ENCODE results near the gene PHKG1.
"Not testable (repeated sequence)": the region's sequence is repeated elsewhere in the genome, so short reads cannot be mapped to it uniquely, and the experiment has no call there.

The PHKG1 gene

GRCh38 chr7:56099653-56100052 is 6.9 kb upstream of the PHKG1 start:
- POLR2A ChIA-PET: no interaction called here
- no peak for TF ChIP-seq L3MBTL2 (conservative IDR thresholded peaks at IDR 0.05)
- TF ChIP-seq PKNOX1 (IDR thresholded peaks at IDR 0.05): no peak
- no peak for TF ChIP-seq LEF1 (IDR thresholded peaks at IDR 0.05; ENCODE audit: borderline replicate concordance)
- no peak for TF ChIP-seq TARDBP (IDR thresholded peaks at IDR 0.05)
- TF ChIP-seq ZNF384 (IDR thresholded peaks at IDR 0.05): no peak
- no peak for TF ChIP-seq HDGF (IDR thresholded peaks at IDR 0.05; ENCODE audit: borderline replicate concordance)
- no peak for TF ChIP-seq FOXM1 (IDR thresholded peaks at IDR 0.05; ENCODE audit: borderline replicate concordance)
- TF ChIP-seq ARNT (IDR thresholded peaks at IDR 0.05): no peak
- no peak for TF ChIP-seq NFRKB (IDR thresholded peaks at IDR 0.05)
- TF ChIP-seq ELF4 (IDR thresholded peaks at IDR 0.05): no peak
- TF ChIP-seq FOXK2 (IDR thresholded peaks at IDR 0.05): no peak
- no peak for TF ChIP-seq SUZ12 (IDR thresholded peaks at IDR 0.05)
- no peak for TF ChIP-seq SP1 (IDR thresholded peaks at IDR 0.05)
- TF ChIP-seq CTBP1 (IDR thresholded peaks at IDR 0.05; ENCODE audit: borderline replicate concordance): no peak
- no peak for TF ChIP-seq FOXA1 (IDR thresholded peaks at IDR 0.05)
- TF ChIP-seq BHLHE40 (IDR thresholded peaks at IDR 0.05; ENCODE audit: borderline replicate concordance): no peak
- CTCF ChIA-PET: no interaction called here
- DNase-seq (ENCODE audit: extremely low spot score): no peak

GRCh38 chr7:56098187-56099008 is 5.6 kb upstream of the PHKG1 start:
- DNase-seq (ENCODE audit: extremely low spot score); POLR2A ChIA-PET: not testable (repeated sequence)
- CTCF ChIA-PET: interaction anchor here (0.7 kb wide), 1 partner anchor 81 kb away, joined by 3 read pairs; no protein-coding TSS in a partner anchor

GRCh38 chr7:56097700-56098099 is 4.9 kb upstream of the PHKG1 start:
- DNase-seq (ENCODE audit: extremely low spot score): no peak
- POLR2A ChIA-PET: no interaction called here
- CTCF ChIA-PET: interaction anchor here (0.7 kb wide), 1 partner anchor 80 kb away, joined by 3 read pairs; no protein-coding TSS in a partner anchor
- TF ChIP-seq CTBP1 (IDR thresholded peaks at IDR 0.05; ENCODE audit: borderline replicate concordance) (no peak), FOXK2 (IDR thresholded peaks at IDR 0.05) (no peak), SP1 (IDR thresholded peaks at IDR 0.05) (no peak), TARDBP (IDR thresholded peaks at IDR 0.05) (no peak), ELF4 (IDR thresholded peaks at IDR 0.05) (no peak), HDGF (IDR thresholded peaks at IDR 0.05; ENCODE audit: borderline replicate concordance) (no peak), LEF1 (IDR thresholded peaks at IDR 0.05; ENCODE audit: borderline replicate concordance) (no peak), BHLHE40 (IDR thresholded peaks at IDR 0.05; ENCODE audit: borderline replicate concordance) (no peak), ARNT (IDR thresholded peaks at IDR 0.05) (no peak), FOXA1 (IDR thresholded peaks at IDR 0.05) (no peak), NFRKB (IDR thresholded peaks at IDR 0.05) (no peak), L3MBTL2 (conservative IDR thresholded peaks at IDR 0.05) (no peak), SUZ12 (IDR thresholded peaks at IDR 0.05) (no peak), ZNF384 (IDR thresholded peaks at IDR 0.05) (no peak)

- ChIA-PET POLR2A (interaction anchor here (0.7 to 1.0 kb wide), 2 partner anchors 14 kb away, joined by 5 read pairs; partner anchors contain the start of gene CHCHD2), CTCF (interaction anchor here (1.5 kb wide), 1 partner anchor 17 kb away, joined by 4 read pairs; no protein-coding TSS in a partner anchor)
- not testable (repeated sequence) for DNase-seq (ENCODE audit: extremely low spot score)
These were observed 364 bp downstream of the PHKG1 start for GRCh38 chr7:56092388-56092787.

- POLR2A ChIA-PET: interaction anchor here (0.7 kb wide), 1 partner anchor 15 kb away, joined by 5 read pairs; the partner anchor contains the start of gene CHCHD2
- CTCF ChIA-PET: no interaction called here
- TF ChIP-seq NFRKB (IDR thresholded peaks at IDR 0.05): no peak
- no peak for TF ChIP-seq FOXA1 (IDR thresholded peaks at IDR 0.05)
- TF ChIP-seq BHLHE40 (IDR thresholded peaks at IDR 0.05; ENCODE audit: borderline replicate concordance): no peak
- no peak for TF ChIP-seq CTBP1 (IDR thresholded peaks at IDR 0.05; ENCODE audit: borderline replicate concordance)
- no peak for TF ChIP-seq FOXM1 (IDR thresholded peaks at IDR 0.05; ENCODE audit: borderline replicate concordance)
- TF ChIP-seq SP1 (IDR thresholded peaks at IDR 0.05): no peak
- TF ChIP-seq FOXK2 (IDR thresholded peaks at IDR 0.05): no peak
- no peak for TF ChIP-seq ARNT (IDR thresholded peaks at IDR 0.05)
- no peak for TF ChIP-seq TARDBP (IDR thresholded peaks at IDR 0.05)
These were observed 1.2 kb downstream of the PHKG1 start for GRCh38 chr7:56091591-56091990.

GRCh38 chr7:56087445-56087844 is 5.3 kb downstream of the PHKG1 start:
- ChIA-PET POLR2A (interaction anchor here (0.6 to 1.2 kb wide), 2 partner anchors 19 to 721 kb away, joined by 3 to 4 read pairs; partner anchors contain the start of gene CHCHD2), CTCF (no interaction called here)
- TF ChIP-seq CTBP1 (IDR thresholded peaks at IDR 0.05; ENCODE audit: borderline replicate concordance) (no peak), HDGF (IDR thresholded peaks at IDR 0.05; ENCODE audit: borderline replicate concordance) (no peak), SP1 (IDR thresholded peaks at IDR 0.05) (no peak), ZNF384 (IDR thresholded peaks at IDR 0.05) (no peak), FOXM1 (IDR thresholded peaks at IDR 0.05; ENCODE audit: borderline replicate concordance) (no peak)
- no peak for DNase-seq (ENCODE audit: extremely low spot score)

More at GRCh38 chr7:56091591-56091990, 1.2 kb downstream of the PHKG1 start:
- no peak for DNase-seq (ENCODE audit: extremely low spot score)

GRCh38 chr7:56086761-56087160 is 6.0 kb downstream of the PHKG1 start:
- no peak for TF ChIP-seq SP1 (IDR thresholded peaks at IDR 0.05)
- TF ChIP-seq BHLHE40 (IDR thresholded peaks at IDR 0.05; ENCODE audit: borderline replicate concordance): no peak
- ChIA-PET CTCF (no interaction called here), POLR2A (no interaction called here)
- no peak for DNase-seq (ENCODE audit: extremely low spot score)
